Panc1 (cell line): ENCODE results near the gene RBMS3. TPM values are rescaled to one million over a fixed set of nuclear protein-coding genes. Genes with fewer than 3 reads are reported as not detected.

Experiments
- ATAC-seq: fragments of 200-7000 bp; cut with Tn5 transposase; 2 replicates; pipeline ENCODE4 v1.9.1; 2020; ENCODE audit warnings: mild to moderate bottlenecking, moderate library complexity
- BruUV-seq: library from RNA; stranded (reverse); fragments of 400-500 nt; replicated peaks from 2 replicates; lab custom pipeline; 2021; lab: Mats Ljungman, UMichigan
- CTCF ChIA-PET: fragments of 300-600 bp; sonication (Branson Sonifier 250); formaldehyde crosslinking; loops from one replicate; lab custom pipeline; 2022; ENCODE audit warnings: antibody characterized with exemption; lab: Charles Lee
- POLR2A ChIA-PET: fragments of 300-600 bp; sonication (Branson Sonifier 250); formaldehyde crosslinking; loops from one replicate; lab custom pipeline; 2022; ENCODE audit warnings: antibody characterized with exemption; lab: Charles Lee
- DNase-seq: peaks from one replicate; pipeline ENCODE4 v3.0.0-alpha.2; 2010; ENCODE audit warnings: low read depth, low spot score
- H3K27ac ChIP-seq: 2 replicates; pipeline ENCODE4 v1.5.1; 2011; ENCODE audit warnings: mild to moderate bottlenecking, low read length, inconsistent platforms
- H3K27me3 ChIP-seq: fragments of 200-500 bp; sonication (Bioruptor generic); 2 replicates; pipeline ENCODE4 v1.6.0; 2014; ENCODE audit warnings: low read length, inconsistent platforms; ENCODE audit not compliant: control insufficient read depth, insufficient read depth
- H3K36me3 ChIP-seq: fragments of 200-500 bp; sonication (Bioruptor generic); 2 replicates; pipeline ENCODE4 v1.5.1; 2014; ENCODE audit warnings: inconsistent platforms, mild to moderate bottlenecking, low read length, moderate library complexity; ENCODE audit not compliant: control insufficient read depth, insufficient read depth
- H3K4me1 ChIP-seq: 2 replicates; pipeline ENCODE4 v1.5.1; 2011; ENCODE audit warnings: inconsistent platforms, mild to moderate bottlenecking, low read length, moderate library complexity; ENCODE audit not compliant: control insufficient read depth, insufficient read depth
- H3K4me3 ChIP-seq, 2 experiments: 2 replicates each; pipeline ENCODE4 v1.5.1; 2011 to 2012; ENCODE audit warnings: low read depth in 2 of 2, low read length in 2 of 2, mild to moderate bottlenecking in 2 of 2, inconsistent platforms in 1 of 2, moderate library complexity in 1 of 2
- H3K9me3 ChIP-seq: fragments of 200-500 bp; sonication (Bioruptor generic); 2 replicates; pipeline ENCODE4 v1.5.1; 2014; ENCODE audit warnings: low read depth, mild to moderate bottlenecking, inconsistent platforms, low read length, moderate library complexity; ENCODE audit not compliant: control insufficient read depth, insufficient read depth
- CTCF ChIP-seq: fragments of 450-650 bp; IDR thresholded peaks from 2 replicates; pipeline ENCODE4 v1.5.1; 2017; ENCODE audit warnings: mild to moderate bottlenecking
- POLR2AphosphoS5 ChIP-seq: IDR thresholded peaks from 2 replicates; pipeline ENCODE4 v1.6.1; 2012; ENCODE audit warnings: mild to moderate bottlenecking, low read depth, low read length, moderate library complexity
- REST ChIP-seq, 2 experiments: IDR thresholded peaks; 2 replicates each; pipeline ENCODE4 v1.6.1; 2011 to 2012; ENCODE audit warnings: low read depth in 2 of 2, control low read depth in 1 of 2, low read length in 1 of 2, mild to moderate bottlenecking in 1 of 2, moderate library complexity in 1 of 2; ENCODE audit not compliant: insufficient read depth in 1 of 2
- SIN3A ChIP-seq: IDR thresholded peaks from 2 replicates; pipeline ENCODE4 v1.6.1; 2012; ENCODE audit warnings: low read depth, mild to moderate bottlenecking, low read length, moderate library complexity, borderline replicate concordance; ENCODE audit not compliant: insufficient read depth
- TCF7L2 ChIP-seq: IDR thresholded peaks from 2 replicates; pipeline ENCODE4 v1.6.1; 2011; ENCODE audit warnings: mild to moderate bottlenecking, low read depth, low read length, inconsistent platforms
- in situ Hi-C: cut with HindIII; loops from 2 replicates; pipeline ENCODE4 v1.10.0; 2016; ENCODE audit warnings: low sequenced_read_pairs, low pct_unique_long_range_greater_than_20kb
- intact Hi-C: fragments of 100-400 bp; cut with micrococcal nuclease; formaldehyde crosslinking; loops from one replicate; pipeline ENCODE4 v1.10.0; 2022; ENCODE audit not compliant: unreplicated experiment
- total RNA-seq: library from RNA; stranded (reverse); gene quantifications from one replicate; pipeline ENCODE4 v1.2.1, GENCODE V29; 2021; ENCODE audit not compliant: unreplicated experiment

The RBMS3 gene
- total RNA-seq, 1 experiment from 2014 or later = 1.1 TPM

- no TSS peak for BruUV-seq
These were observed 430.4 kb downstream of the RBMS3 start for GRCh38 chr3:29711255-29711771.

GRCh38 chr3:29716213-29716612 lies 435.3 kb downstream of the RBMS3 start:
- in situ Hi-C loops = no loop called here
- ATAC-seq = no peak

More at GRCh38 chr3:29711255-29711771, 430.4 kb downstream of the RBMS3 start:
- H3K27me3 ChIP-seq = no peaks in the 10 kb centered on the region
- in situ Hi-C loops = no loop called here
- ChIA-PET POLR2A (interaction anchor here (0.6 kb wide), 1 partner anchor 217 kb away, joined by 3 read pairs; no protein-coding TSS in a partner anchor), CTCF (no interaction called here)
- H3K4me3 ChIP-seq = no peak overlapping the region
- H3K9me3 ChIP-seq = no peaks in the 10 kb centered on the region
- no peak for ATAC-seq
- H3K27ac ChIP-seq = no peak overlapping the region
- no peaks in the 10 kb centered on the region for H3K4me1 ChIP-seq
- H3K36me3 ChIP-seq = no peaks in the 10 kb centered on the region
- TF ChIP-seq TCF7L2 (no peak), SIN3A (no peak), REST (IDR thresholded peaks at IDR 0.05; ENCODE audit: insufficient read depth in 1 of 2, low read depth in 2 of 2, low read length in 1 of 2) (no peak), POLR2AphosphoS5 (no peak), CTCF (no peak)
- no peak for DNase-seq
- intact Hi-C loops = no loop called here

More at GRCh38 chr3:29716213-29716612, 435.3 kb downstream of the RBMS3 start:
- Histone ChIP-seq H3K27ac (no peak overlapping the region), H3K36me3 (no peaks in the 10 kb centered on the region), H3K27me3 (no peaks in the 10 kb centered on the region), H3K4me3 (no peak overlapping the region), H3K4me1 (peaks cover 3% of the 10 kb centered on the region), H3K9me3 (no peaks in the 10 kb centered on the region)
- no peak for DNase-seq
- intact Hi-C loops = no loop called here
- ChIA-PET CTCF (no interaction called here), POLR2A (no interaction called here)
- no TSS peak for BruUV-seq
- TF ChIP-seq TCF7L2 (no peak), REST (IDR thresholded peaks at IDR 0.05; ENCODE audit: insufficient read depth in 1 of 2, low read depth in 2 of 2, low read length in 1 of 2) (no peak), POLR2AphosphoS5 (no peak), CTCF (no peak), SIN3A (no peak)
